VCaP (cell line): ENCODE data around the gene MB21D2.

Source experiments
- H3K27ac ChIP-seq: fragments of 450-650 bp; 2 replicates; pipeline ENCODE4 v1.5.1; 2017
- TF ChIP-seq, protein P1 (sequence below): fragments of 450-650 bp; conservative IDR thresholded peaks from 2 replicates; pipeline ENCODE4 v1.5.1; 2017; ENCODE audit warnings: mild to moderate bottlenecking, moderate library complexity

Gene MB21D2

GRCh38 chr3:192884777-192885773 lies 32.6 kb downstream of the MB21D2 start:
- H3K27ac ChIP-seq, result no peak overlapping the region

DNA sequence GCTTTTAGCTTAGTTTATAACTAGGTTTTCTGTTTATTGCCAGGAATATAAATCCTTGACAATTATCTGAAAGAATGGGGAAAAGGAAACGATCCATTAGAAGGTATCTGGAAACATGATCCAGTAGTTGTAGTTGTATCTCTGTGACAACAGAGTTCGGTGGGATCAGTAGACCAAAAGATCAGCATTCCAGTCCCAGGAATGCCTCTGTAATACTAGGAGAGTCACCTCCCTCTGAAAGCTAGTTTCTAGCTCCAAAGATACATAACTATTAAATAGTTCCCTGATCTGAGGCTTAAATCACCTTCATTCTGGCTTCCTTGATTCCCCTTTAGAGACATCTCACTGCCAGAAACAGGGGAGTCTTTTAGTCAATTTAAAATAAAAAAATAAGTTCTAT lies 34.1 kb downstream of the MB21D2 start:
- TF ChIP-seq, protein P1, sequence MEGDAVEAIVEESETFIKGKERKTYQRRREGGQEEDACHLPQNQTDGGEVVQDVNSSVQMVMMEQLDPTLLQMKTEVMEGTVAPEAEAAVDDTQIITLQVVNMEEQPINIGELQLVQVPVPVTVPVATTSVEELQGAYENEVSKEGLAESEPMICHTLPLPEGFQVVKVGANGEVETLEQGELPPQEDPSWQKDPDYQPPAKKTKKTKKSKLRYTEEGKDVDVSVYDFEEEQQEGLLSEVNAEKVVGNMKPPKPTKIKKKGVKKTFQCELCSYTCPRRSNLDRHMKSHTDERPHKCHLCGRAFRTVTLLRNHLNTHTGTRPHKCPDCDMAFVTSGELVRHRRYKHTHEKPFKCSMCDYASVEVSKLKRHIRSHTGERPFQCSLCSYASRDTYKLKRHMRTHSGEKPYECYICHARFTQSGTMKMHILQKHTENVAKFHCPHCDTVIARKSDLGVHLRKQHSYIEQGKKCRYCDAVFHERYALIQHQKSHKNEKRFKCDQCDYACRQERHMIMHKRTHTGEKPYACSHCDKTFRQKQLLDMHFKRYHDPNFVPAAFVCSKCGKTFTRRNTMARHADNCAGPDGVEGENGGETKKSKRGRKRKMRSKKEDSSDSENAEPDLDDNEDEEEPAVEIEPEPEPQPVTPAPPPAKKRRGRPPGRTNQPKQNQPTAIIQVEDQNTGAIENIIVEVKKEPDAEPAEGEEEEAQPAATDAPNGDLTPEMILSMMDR, result no peak
- H3K27ac ChIP-seq, result no peak overlapping the region

More at GRCh38 chr3:192884777-192885773, 32.6 kb downstream of the MB21D2 start:
- TF ChIP-seq, protein P1, result no peak

- TF ChIP-seq, protein P1, result no peak
Observed at GRCh38 chr3:192881159-192881786, 36.4 kb downstream of the MB21D2 start.

DNA sequence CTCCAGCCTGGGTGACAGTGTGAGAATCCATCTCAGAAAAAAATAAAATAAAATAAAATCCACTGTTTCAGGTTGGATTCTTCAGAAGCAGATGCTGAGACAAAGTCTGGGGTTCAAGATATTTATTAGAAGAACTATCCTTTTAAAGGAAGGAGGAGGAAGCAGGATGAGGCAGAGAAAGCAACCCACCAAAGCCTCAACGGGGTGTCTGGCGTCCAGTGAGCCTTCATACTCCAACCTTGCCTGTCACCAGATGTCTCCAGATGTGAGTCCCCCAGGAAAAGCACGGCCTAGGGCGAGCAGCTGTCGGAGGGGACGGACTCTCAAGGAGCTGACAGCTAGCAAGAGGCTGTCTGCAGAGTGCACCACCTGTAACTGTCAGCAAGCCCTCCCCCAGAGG lies 37.3 kb downstream of the MB21D2 start:
- TF ChIP-seq, protein P1, result no peak
- no peak overlapping the region for H3K27ac ChIP-seq

More at GRCh38 chr3:192881159-192881786, 36.4 kb downstream of the MB21D2 start:
- no peak overlapping the region for H3K27ac ChIP-seq

- TF ChIP-seq, protein P1, result no peak
- no peak overlapping the region for H3K27ac ChIP-seq
Observed at GRCh38 chr3:192879346-192880031, 38.2 kb downstream of the MB21D2 start.

DNA sequence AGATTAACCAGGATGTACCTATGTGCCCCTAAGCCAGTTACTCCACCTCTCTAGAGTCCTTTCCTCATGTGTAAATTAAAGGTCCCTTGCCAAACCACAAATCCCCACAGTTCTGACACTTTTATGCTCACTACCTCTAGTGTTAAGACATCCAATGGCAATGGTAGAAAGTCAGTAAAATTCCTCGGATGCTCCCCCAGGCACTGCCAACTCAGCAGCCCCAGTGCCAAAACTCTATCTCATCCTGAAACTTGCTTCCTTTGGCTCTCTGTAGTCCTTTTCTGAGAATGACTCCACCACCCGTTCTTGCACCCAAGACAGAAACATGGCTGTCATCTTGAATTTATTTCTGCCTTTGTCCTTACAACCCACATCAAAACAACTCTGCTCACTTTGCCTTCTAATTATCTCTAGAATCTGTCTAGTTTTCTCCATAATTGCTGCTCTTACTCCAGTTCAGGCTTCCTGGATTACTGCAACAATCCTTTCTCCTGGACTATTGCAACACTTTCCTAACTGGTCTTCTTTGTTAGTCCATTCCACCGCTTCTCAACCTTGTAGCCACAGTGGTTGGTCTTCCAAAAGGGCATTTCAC lies 41.6 kb downstream of the MB21D2 start:
- no peak overlapping the region for H3K27ac ChIP-seq
- TF ChIP-seq, protein P1, result no peak
